GM12873 (cell line): ENCODE data around the gene ACTL8.

ENCODE experiments used
- TF ChIP-seq, protein P1 (sequence below): IDR thresholded peaks from 2 replicates; pipeline ENCODE4 v1.5.1; 2012; ENCODE audit warnings: low read depth, mild to moderate bottlenecking, moderate library complexity, low read length, control low read depth; ENCODE audit not compliant: insufficient read depth; ENCODE audit errors: missing control alignments

The ACTL8 gene

DNA sequence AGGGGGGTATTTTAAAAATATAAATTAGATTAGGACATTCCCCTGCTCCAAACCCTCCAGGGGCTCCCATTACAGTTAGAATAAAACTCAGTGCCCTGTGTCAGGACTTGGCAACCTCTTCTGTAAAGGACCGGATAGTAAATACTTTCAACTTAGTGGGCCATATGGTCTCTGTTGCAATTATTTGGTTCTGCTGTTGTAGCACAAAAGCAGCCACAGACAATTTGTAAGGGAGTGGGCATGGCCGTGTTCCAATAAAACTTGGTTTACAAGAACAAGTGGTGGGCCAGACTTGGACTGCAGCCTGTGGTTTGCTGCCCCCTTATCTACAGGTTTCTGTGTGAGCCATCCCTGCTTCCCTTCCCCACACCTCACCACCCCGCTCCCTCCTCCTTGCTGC is 92.0 kb downstream of the ACTL8 start:
- TF ChIP-seq, protein P1, sequence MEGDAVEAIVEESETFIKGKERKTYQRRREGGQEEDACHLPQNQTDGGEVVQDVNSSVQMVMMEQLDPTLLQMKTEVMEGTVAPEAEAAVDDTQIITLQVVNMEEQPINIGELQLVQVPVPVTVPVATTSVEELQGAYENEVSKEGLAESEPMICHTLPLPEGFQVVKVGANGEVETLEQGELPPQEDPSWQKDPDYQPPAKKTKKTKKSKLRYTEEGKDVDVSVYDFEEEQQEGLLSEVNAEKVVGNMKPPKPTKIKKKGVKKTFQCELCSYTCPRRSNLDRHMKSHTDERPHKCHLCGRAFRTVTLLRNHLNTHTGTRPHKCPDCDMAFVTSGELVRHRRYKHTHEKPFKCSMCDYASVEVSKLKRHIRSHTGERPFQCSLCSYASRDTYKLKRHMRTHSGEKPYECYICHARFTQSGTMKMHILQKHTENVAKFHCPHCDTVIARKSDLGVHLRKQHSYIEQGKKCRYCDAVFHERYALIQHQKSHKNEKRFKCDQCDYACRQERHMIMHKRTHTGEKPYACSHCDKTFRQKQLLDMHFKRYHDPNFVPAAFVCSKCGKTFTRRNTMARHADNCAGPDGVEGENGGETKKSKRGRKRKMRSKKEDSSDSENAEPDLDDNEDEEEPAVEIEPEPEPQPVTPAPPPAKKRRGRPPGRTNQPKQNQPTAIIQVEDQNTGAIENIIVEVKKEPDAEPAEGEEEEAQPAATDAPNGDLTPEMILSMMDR, result no peak

DNA sequence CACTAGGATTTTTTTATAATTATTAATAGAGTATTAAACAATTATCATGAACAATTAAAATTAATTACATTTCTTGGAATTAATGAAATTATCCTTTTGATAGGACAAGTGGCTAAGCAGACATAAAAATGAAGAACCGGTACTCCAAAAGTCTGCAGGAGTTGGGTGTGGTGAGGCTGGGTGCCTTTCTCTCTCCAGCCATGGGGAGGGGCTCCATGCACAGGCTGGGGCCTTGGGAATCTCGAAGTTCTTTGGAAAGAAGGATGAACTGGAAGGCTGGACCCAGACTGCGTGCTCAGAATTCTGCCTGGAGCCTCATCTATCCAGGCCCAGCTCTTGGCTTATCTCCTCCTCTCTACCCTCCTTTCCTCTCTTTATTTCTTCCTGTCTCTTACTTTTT is 94.1 kb downstream of the ACTL8 start:
- TF ChIP-seq, protein P1, result no peak

DNA sequence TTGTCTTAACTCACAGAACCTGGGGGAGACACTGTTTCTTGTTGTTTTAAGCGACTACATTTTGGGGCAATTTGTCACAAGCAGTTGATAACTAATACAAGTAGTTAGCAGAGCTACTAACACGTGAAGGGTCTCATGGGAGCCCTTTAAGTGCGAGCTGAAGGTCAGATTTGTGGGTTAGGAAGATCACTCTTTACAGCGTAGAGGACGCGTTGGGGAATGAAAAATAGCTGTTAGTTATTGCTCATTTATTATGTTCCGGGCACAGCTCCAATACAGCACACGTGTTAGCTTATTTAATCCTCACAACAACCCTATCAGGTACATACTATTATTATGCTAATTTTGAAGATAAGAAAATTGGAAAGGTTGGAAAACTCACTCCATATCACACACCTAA is 95.9 kb downstream of the ACTL8 start:
- TF ChIP-seq, protein P1, result no peak

- TF ChIP-seq, protein P1, result no peak
Observed at GRCh38 chr1:17852383-17852782, 97.2 kb downstream of the ACTL8 start.

GRCh38 chr1:17853241-17853935 is 98.3 kb downstream of the ACTL8 start:
- TF ChIP-seq, protein P1, result no peak

DNA sequence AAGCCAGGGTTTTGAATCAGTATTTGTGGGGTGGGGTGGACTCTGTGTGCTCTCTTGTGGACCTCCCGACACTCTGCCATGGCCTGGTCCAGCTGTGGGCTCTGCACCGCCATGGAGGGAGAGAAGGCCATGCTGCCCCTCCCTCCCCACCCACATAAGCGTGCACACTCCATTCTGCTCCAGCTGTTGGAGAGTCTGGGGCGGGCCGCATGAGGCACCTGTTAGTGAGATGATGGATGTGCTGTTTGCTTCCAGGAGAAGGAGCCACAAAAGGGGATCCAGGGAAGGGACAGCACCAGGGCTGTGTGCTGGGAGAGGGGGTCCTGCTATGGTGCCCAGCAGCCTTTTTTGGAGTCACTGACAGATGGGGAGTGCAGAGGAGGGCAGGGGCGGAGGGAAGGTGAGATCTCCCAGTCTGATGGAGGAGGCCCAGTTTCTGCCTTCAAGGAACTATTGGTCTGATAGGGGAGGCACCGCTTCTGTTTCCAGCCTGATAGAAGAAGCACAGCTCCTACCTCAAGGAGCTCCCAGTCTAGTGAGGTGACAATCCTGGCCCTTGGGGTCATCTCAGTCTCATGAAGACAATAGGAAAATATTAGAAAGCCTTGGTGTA is 101.5 kb downstream of the ACTL8 start:
- TF ChIP-seq, protein P1, result no peak

- TF ChIP-seq, protein P1, result no peak
Observed at GRCh38 chr1:17857109-17857499, 102.0 kb downstream of the ACTL8 start.
